K562 (cell line): Measurements from ENCODE around the gene SMG7. TPM values are rescaled to one million over a fixed set of nuclear protein-coding genes. Genes with fewer than 3 reads are reported as not detected.

Experiments used
- ATAC-seq: fragments of 200-7000 bp; cut with Tn5 transposase; 3 replicates; pipeline ENCODE4 v1.9.1; 2020; ENCODE audit warnings: moderate library complexity
- BruUV-seq: library from RNA; stranded (reverse); fragments of 400-500 nt; replicated peaks from 2 replicates; lab custom pipeline; 2021; lab: Mats Ljungman, UMichigan
- CTCF ChIA-PET: fragments of 300-600 bp; formaldehyde crosslinking; extraction: SDS; loops from one replicate; lab custom pipeline; 2021; ENCODE audit warnings: low intra/inter-chr PET ratio; lab: Yijun Ruan, JAX
- POLR2A ChIA-PET: fragments of 300-600, 350-650 bp; sonication (Branson Sonifier 250); formaldehyde crosslinking; extraction: SDS; loops from one replicate; lab custom pipeline; 2021; ENCODE audit warnings: antibody characterized with exemption, inconsistent platforms; lab: Yijun Ruan, JAX
- DNase-seq, 4 experiments: peaks; one replicate each; pipeline versions ENCODE4 v3.0.0 to v3.0.0-alpha.2; 2011 to 2018; ENCODE audit warnings: low spot score in 3 of 4, mixed read lengths in 3 of 4; ENCODE audit errors: extremely low read depth in 1 of 4
- FAIRE-seq: peaks from 2 replicates; lab custom pipeline; 2011; peaks lifted over from hg19 to GRCh38; lab: Jason Lieb, UNC
- H2AFZ ChIP-seq: 2 replicates; pipeline ENCODE4 v1.6.0; 2011; ENCODE audit warnings: low read depth, low read length, control low read depth, inconsistent platforms
- H3K27ac ChIP-seq: fragments of 200-600 bp; 3 replicates; pipeline ENCODE4 v1.8.0; 2011; ENCODE audit warnings: low read depth, mild to moderate bottlenecking, control low read depth, inconsistent platforms, low read length, moderate library complexity, mixed read lengths; ENCODE audit errors: extremely low read depth
- H3K27me3 ChIP-seq, 2 experiments: fragments of 300-600 bp in 1 of 2; 2 replicates in 1 of 2; 3 replicates in 1 of 2; pipeline versions ENCODE4 v1.6.0 to v1.8.0; 2011; ENCODE audit warnings: inconsistent platforms in 2 of 2, low read length in 2 of 2, mild to moderate bottlenecking in 1 of 2, mixed read lengths in 1 of 2, moderate library complexity in 1 of 2; ENCODE audit not compliant: control insufficient read depth in 2 of 2, insufficient read depth in 2 of 2
- H3K36me3 ChIP-seq: fragments of 300-600 bp; 3 replicates; pipeline ENCODE4 v1.8.0; 2011; ENCODE audit warnings: mild to moderate bottlenecking, low read length, inconsistent platforms; ENCODE audit not compliant: control insufficient read depth, insufficient read depth
- H3K4me1 ChIP-seq, 2 experiments: fragments of 200-600 bp in 1 of 2; replicated peaks in 1 of 2; 2 replicates in 1 of 2; 3 replicates in 1 of 2; pipeline versions ENCODE4 v1.5.1 to v1.8.0; 2011; ENCODE audit warnings: inconsistent platforms in 2 of 2, low read length in 2 of 2, mild to moderate bottlenecking in 1 of 2, mixed read lengths in 1 of 2, moderate library complexity in 1 of 2; ENCODE audit not compliant: control insufficient read depth in 2 of 2, insufficient read depth in 2 of 2
- H3K4me2 ChIP-seq: 2 replicates; pipeline ENCODE4 v1.6.1; 2011; ENCODE audit warnings: low read length, control low read depth, inconsistent platforms, mixed read lengths; ENCODE audit not compliant: insufficient read depth
- H3K4me3 ChIP-seq: fragments of 200-600 bp; sonication (generic), shearing (Covaris generic); 2 replicates; pipeline ENCODE4 v1.5.1; 2016; ENCODE audit warnings: control low read depth, inconsistent platforms
- H3K79me2 ChIP-seq: fragments of 200-600 bp; 3 replicates; pipeline ENCODE4 v1.8.0; 2011; ENCODE audit warnings: low read length, inconsistent platforms; ENCODE audit not compliant: control insufficient read depth, insufficient read depth
- H3K9ac ChIP-seq, 2 experiments: 2 replicates each; pipeline versions ENCODE4 v1.6.0 to v1.6.1; 2011; ENCODE audit warnings: low read depth in 2 of 2, low read length in 2 of 2, control low read depth in 1 of 2, inconsistent platforms in 1 of 2, mild to moderate bottlenecking in 1 of 2, mixed read lengths in 1 of 2; ENCODE audit not compliant: insufficient read depth in 1 of 2
- H3K9me1 ChIP-seq: one replicate; pipeline ENCODE4 v1.6.0; 2011; ENCODE audit warnings: inconsistent platforms, mild to moderate bottlenecking, low read length, moderate library complexity; ENCODE audit not compliant: control insufficient read depth, insufficient read depth
- H3K9me3 ChIP-seq: replicated peaks from 2 replicates; pipeline ENCODE4 v1.5.1; 2011; ENCODE audit warnings: low read depth, low read length, inconsistent platforms; ENCODE audit not compliant: control insufficient read depth, insufficient read depth
- H4K20me1 ChIP-seq: replicated peaks from 2 replicates; pipeline ENCODE4 v1.6.1; 2011; ENCODE audit warnings: low read length, inconsistent platforms, mixed read lengths; ENCODE audit not compliant: control insufficient read depth, insufficient read depth
- CBX5 ChIP-seq: IDR thresholded peaks from 2 replicates; pipeline ENCODE4 v1.6.1; 2014; ENCODE audit warnings: low read depth, borderline replicate concordance
- CEBPB ChIP-seq: fragments of 450-650 bp; IDR thresholded peaks from 2 replicates; pipeline ENCODE4 v1.6.1; 2016; ENCODE audit warnings: missing genetic modification characterization, missing compliant biosample characterization
- CREB1 ChIP-seq, 2 experiments: sonication (generic) in 1 of 2; formaldehyde crosslinking in 1 of 2; IDR thresholded peaks; 2 replicates each; pipeline versions ENCODE4 v1.6.1 to v1.8.0; 2012 to 2022; ENCODE audit warnings: inconsistent platforms in 1 of 2, mild to moderate bottlenecking in 1 of 2, missing genetic modification reagents in 1 of 2, moderate library complexity in 1 of 2
- FIP1L1 ChIP-seq: fragments of 200-400 bp; formaldehyde crosslinking; IDR thresholded peaks from 2 replicates; pipeline ENCODE4 v1.6.1; 2018; ENCODE audit warnings: mild to moderate bottlenecking, low read depth, low read length; ENCODE audit not compliant: poor library complexity, severe bottlenecking
- FOSL1 ChIP-seq: fragments of 200-800 bp; sonication (Bioruptor generic); conservative IDR thresholded peaks from 2 replicates; pipeline ENCODE4 v1.6.1; 2016; ENCODE audit warnings: missing genetic modification characterization, missing compliant biosample characterization
- FOXK2 ChIP-seq, 2 experiments: fragments of 450-650 bp; IDR thresholded peaks in 1 of 2; conservative IDR thresholded peaks in 1 of 2; 2 replicates each; pipeline ENCODE4 v1.6.1; 2016; ENCODE audit warnings: low read depth in 2 of 2, mild to moderate bottlenecking in 1 of 2
- GABPB1 ChIP-seq: sonication (generic); formaldehyde crosslinking; IDR thresholded peaks from 2 replicates; pipeline ENCODE4 v1.8.0; 2022; ENCODE audit warnings: mild to moderate bottlenecking, missing genetic modification reagents
- HDAC8 ChIP-seq: fragments of 450-650 bp; IDR thresholded peaks from 2 replicates; pipeline ENCODE4 v1.6.1; 2016; ENCODE audit warnings: mild to moderate bottlenecking, missing genetic modification characterization, moderate library complexity, missing compliant biosample characterization
- HMG20A ChIP-seq: fragments of 450-650 bp; formaldehyde crosslinking; conservative IDR thresholded peaks from 2 replicates; pipeline ENCODE4 v1.4.0; 2020; ENCODE audit warnings: mild to moderate bottlenecking, mixed read lengths
- MNT ChIP-seq, 2 experiments: fragments of 450-650 bp; conservative IDR thresholded peaks; 2 replicates each; pipeline ENCODE4 v1.6.1; 2017; ENCODE audit warnings: mild to moderate bottlenecking in 2 of 2, moderate library complexity in 2 of 2
- MXD1 ChIP-seq: fragments of 250-450 bp; sonication (Bioruptor Pico); IDR thresholded peaks from 2 replicates; pipeline ENCODE4 v1.8.0; 2021; ENCODE audit warnings: borderline replicate concordance, mild to moderate bottlenecking, moderate library complexity; ENCODE audit not compliant: poor library complexity, severe bottlenecking
- NUFIP1 ChIP-seq: fragments of 450-650 bp; IDR thresholded peaks from 2 replicates; pipeline ENCODE4 v1.6.1; 2018; ENCODE audit not compliant: partially characterized antibody
- POLR2G ChIP-seq: fragments of 200-400 bp; formaldehyde crosslinking; IDR thresholded peaks from 2 replicates; pipeline ENCODE4 v1.6.1; 2017; ENCODE audit warnings: low read depth, mild to moderate bottlenecking, antibody characterized with exemption, low read length, moderate library complexity
- SMAD2 ChIP-seq: fragments of 150-350 bp; IDR thresholded peaks from 2 replicates; pipeline ENCODE4 v1.6.1; 2014; ENCODE audit warnings: low read depth, mild to moderate bottlenecking, low read length
- ZFP1 ChIP-seq: fragments of 450-650 bp; formaldehyde crosslinking; IDR thresholded peaks from 2 replicates; pipeline ENCODE4 v1.4.0; 2020; ENCODE audit warnings: mild to moderate bottlenecking, mixed read lengths
- ZNF143 ChIP-seq: sonication (generic); formaldehyde crosslinking; IDR thresholded peaks from 2 replicates; pipeline ENCODE4 v1.9.0; 2022; ENCODE audit warnings: mild to moderate bottlenecking, missing genetic modification reagents
- ZNF165 ChIP-seq: fragments of 250-450 bp; sonication (Bioruptor Pico); IDR thresholded peaks from 2 replicates; pipeline ENCODE4 v1.4.0; 2020; ENCODE audit warnings: borderline replicate concordance
- ZNF274 ChIP-seq: IDR thresholded peaks from 2 replicates; pipeline ENCODE4 v1.6.1; 2011; ENCODE audit warnings: low read depth, mild to moderate bottlenecking, low read length, moderate library complexity, borderline replicate concordance
- ZNF316 ChIP-seq: fragments of 450-650 bp; IDR thresholded peaks from 2 replicates; pipeline ENCODE4 v1.6.1; 2016
- WGBS: fragments of 100-300 bp; shearing (Covaris generic); methylation state at CpG from one replicate; pipeline ENCODE4 v1.1.6; 2016; ENCODE audit warnings: low coverage, mixed read lengths; ENCODE audit not compliant: insufficient coverage; ENCODE audit errors: missing lambda C conversion rate; 5-methylcytosine and 5-hydroxymethylcytosine counted together
- in situ Hi-C: fragments of 300-500 bp; cut with MboI; formaldehyde crosslinking; loops from 4 replicates; pipeline ENCODE4 v1.15.0; 2018; ENCODE audit warnings: inconsistent platforms, mixed read lengths
- intact Hi-C: fragments of 100-400 bp; cut with micrococcal nuclease; formaldehyde crosslinking; loops from 2 replicates; pipeline ENCODE4 v1.14.2; 2022
- polyA plus RNA-seq, 8 experiments: library from polyadenylated mRNA; depleted of rRNA in 4 of 8; stranded (reverse) in 5 of 8; unstranded in 3 of 8; fragments of >200 nt; fragmentation: Nextera tagmentation in 2 of 8; fragmentation: Illumina TruSeq in 1 of 8; extraction: Ambion mirVana in 2 of 8; extraction: Trizol in 1 of 8; gene quantifications; 2 replicates each; pipeline versions ENCODE4 v1.2.1 to v1.2.3, GENCODE V29; 2011 to 2014; ENCODE audit warnings: inconsistent platforms in 1 of 8, missing spikeins in 1 of 8
- total RNA-seq, 7 experiments: library from RNA; depleted of rRNA in 6 of 7; stranded (reverse); fragments of >200 nt in 6 of 7; fragmentation: Illumina TruSeq in 2 of 7; extraction: Trizol in 2 of 7; gene quantifications; 2 replicates each; pipeline versions ENCODE4 v1.2.1 to v1.2.3, GENCODE V29; 2011 to 2021; ENCODE audit warnings: low replicate concordance in 1 of 7

Gene SMG7
- total and polyA plus RNA-seq, 9 of the 15 experiments (the other 6 are each of a cell fraction or from before 2014, with no cell fraction given) = 12.4 to 74.6 (median 29.0) TPM

GRCh38 chr1:183517401-183517800 lies 45.1 kb downstream of the SMG7 start:
- H3K27ac ChIP-seq = no peak overlapping the region
- ChIA-PET POLR2A (interaction anchor here (0.6 to 1.1 kb wide), 2 partner anchors 10 to 41 kb away, joined by 3 read pairs; no protein-coding TSS in a partner anchor), CTCF (no interaction called here)
- no peaks in the 10 kb centered on the region for H3K9me1 ChIP-seq
- H3K9ac ChIP-seq = no peak overlapping the region
- H4K20me1 ChIP-seq = no peaks in the 10 kb centered on the region
- ATAC-seq (no peak), FAIRE-seq (no peak), DNase-seq (no peak)
- H3K79me2 ChIP-seq = peaks cover 9% of the 10 kb centered on the region; the same call in 2 of the 3 replicates
- H3K27me3 ChIP-seq = no peaks in the 10 kb centered on the region
- no peaks in the 10 kb centered on the region for H3K9me3 ChIP-seq
- no TSS peak for BruUV-seq
- no peak overlapping the region for H2AFZ ChIP-seq
- peaks cover 77% of the 10 kb centered on the region for H3K36me3 ChIP-seq
- in situ Hi-C loops (no loop called here), intact Hi-C loops (no loop called here)
- 92% methylated on average over 6 of the region's 6 CpGs for WGBS
- H3K4me3 ChIP-seq = no peak overlapping the region
- no peak for TF ChIP-seq ZNF165
- TF ChIP-seq ZNF316 = no peak
- no peak for TF ChIP-seq ZNF143 (CRISPR knock-in tag)
- no peak for TF ChIP-seq FOXK2 (conservative IDR thresholded peaks at IDR 0.05 in 1 of 2, IDR thresholded peaks at IDR 0.05 in 1 of 2; ENCODE audit: low read depth in 2 of 2)
- no peak for TF ChIP-seq HMG20A (CRISPR knock-in tag)
- TF ChIP-seq ZFP1 (CRISPR knock-in tag) = no peak
- TF ChIP-seq CEBPB (tag) = no peak
- no peak for TF ChIP-seq MNT (conservative IDR thresholded peaks at IDR 0.05)
- no peak for TF ChIP-seq MXD1
- no peak for TF ChIP-seq CREB1 (IDR thresholded peaks at IDR 0.05)
- TF ChIP-seq CREB1 (CRISPR knock-in tag; IDR thresholded peaks at IDR 0.05) = no peak
- TF ChIP-seq FIP1L1 = no peak
- no peak for TF ChIP-seq HDAC8 (tag)
- no peak for TF ChIP-seq POLR2G
- TF ChIP-seq CBX5 = no peak
- TF ChIP-seq SMAD2 = no peak
- no peak for TF ChIP-seq NUFIP1
- no peak for TF ChIP-seq GABPB1 (CRISPR knock-in tag)
- TF ChIP-seq FOSL1 (tag) = no peak
- TF ChIP-seq ZNF274 = no peak
- no peak overlapping the region for H3K4me2 ChIP-seq
- no peaks in the 10 kb centered on the region for H3K4me1 ChIP-seq
